ENCODE data around the gene ARHGEF9.

Gene ARHGEF9

GRCh38 chrX:63765712-63766111, 19.3 kb downstream of the ARHGEF9 start:
- Histone ChIP-seq H3K9me3 (ENCODE audit: insufficient read depth, low read depth, low read length) (peaks cover 10% of the 10 kb centered on the region; the same call in 1 of the 2 replicates), H3K9ac (ENCODE audit: low read depth, low read length) (no peak overlapping the region), H3K4me3 (ENCODE audit: low read length) (no peak overlapping the region), H3K27ac (ENCODE audit: low read length) (no peak overlapping the region), H3K27me3 (ENCODE audit: insufficient read depth, low read length) (no peaks in the 10 kb centered on the region), H3K36me3 (ENCODE audit: insufficient read depth, low read depth, low read length) (no peaks in the 10 kb centered on the region; the same call in 1 of the 2 replicates), H3K4me1 (ENCODE audit: insufficient read depth, low read length) (peaks cover 4% of the 10 kb centered on the region; the same call in 1 of the 2 replicates)

GRCh38 chrX:63764946-63765345, 20.1 kb downstream of the ARHGEF9 start:
- no peak overlapping the region for H3K4me3 ChIP-seq (ENCODE audit: low read length)

GRCh38 chrX:63761639-63762038, 23.4 kb downstream of the ARHGEF9 start:
- H3K27me3 ChIP-seq (ENCODE audit: insufficient read depth, low read length), result no peaks in the 10 kb centered on the region
- peaks cover 4% of the 10 kb centered on the region; the same call in 1 of the 2 replicates for H3K4me1 ChIP-seq (ENCODE audit: insufficient read depth, low read length)
- no peaks in the 10 kb centered on the region for H3K9me3 ChIP-seq (ENCODE audit: insufficient read depth, low read depth, low read length)
- H3K27ac ChIP-seq (ENCODE audit: low read length), result no peak overlapping the region
- no peak overlapping the region for H3K4me3 ChIP-seq (ENCODE audit: low read length)
- H3K9ac ChIP-seq (ENCODE audit: low read depth, low read length), result no peak overlapping the region
- no peaks in the 10 kb centered on the region for H3K36me3 ChIP-seq (ENCODE audit: insufficient read depth, low read depth, low read length)

More at GRCh38 chrX:63764946-63765345, 20.1 kb downstream of the ARHGEF9 start:
- H3K4me1 ChIP-seq (ENCODE audit: insufficient read depth, low read length), result peaks cover 4% of the 10 kb centered on the region; the same call in 1 of the 2 replicates
- no peaks in the 10 kb centered on the region; the same call in 1 of the 2 replicates for H3K36me3 ChIP-seq (ENCODE audit: insufficient read depth, low read depth, low read length)
- H3K9me3 ChIP-seq (ENCODE audit: insufficient read depth, low read depth, low read length), result peaks cover 10% of the 10 kb centered on the region; the same call in 1 of the 2 replicates
- H3K27ac ChIP-seq (ENCODE audit: low read length), result no peak overlapping the region
- no peaks in the 10 kb centered on the region for H3K27me3 ChIP-seq (ENCODE audit: insufficient read depth, low read length)
- no peak overlapping the region for H3K9ac ChIP-seq (ENCODE audit: low read depth, low read length)

- Histone ChIP-seq H3K4me3 (ENCODE audit: low read length) (no peak overlapping the region), H3K9me3 (ENCODE audit: insufficient read depth, low read depth, low read length) (no peaks in the 10 kb centered on the region), H3K4me1 (ENCODE audit: insufficient read depth, low read length) (peaks cover 8% of the 10 kb centered on the region; the same call in 1 of the 2 replicates), H3K36me3 (ENCODE audit: insufficient read depth, low read depth, low read length) (no peaks in the 10 kb centered on the region), H3K27me3 (ENCODE audit: insufficient read depth, low read length) (no peaks in the 10 kb centered on the region), H3K9ac (ENCODE audit: low read depth, low read length) (no peak overlapping the region), H3K27ac (ENCODE audit: low read length) (no peak overlapping the region)
These were observed 27.0 kb downstream of the ARHGEF9 start for GRCh38 chrX:63758011-63758410.

GRCh38 chrX:63755892-63756291, 29.1 kb downstream of the ARHGEF9 start:
- Histone ChIP-seq H3K36me3 (ENCODE audit: insufficient read depth, low read depth, low read length) (no peaks in the 10 kb centered on the region), H3K27me3 (ENCODE audit: insufficient read depth, low read length) (no peaks in the 10 kb centered on the region), H3K27ac (ENCODE audit: low read length) (peak overlapping the region; percentile 40), H3K9me3 (ENCODE audit: insufficient read depth, low read depth, low read length) (no peaks in the 10 kb centered on the region), H3K9ac (ENCODE audit: low read depth, low read length) (peak overlapping the region; percentile 63; the same call in 1 of the 2 replicates), H3K4me3 (ENCODE audit: low read length) (peak overlapping the region; percentile 55), H3K4me1 (ENCODE audit: insufficient read depth, low read length) (peaks cover 20% of the 10 kb centered on the region; the same call in 1 of the 2 replicates)

- peak overlapping the region; percentile 40 for H3K27ac ChIP-seq (ENCODE audit: low read length)
- no peaks in the 10 kb centered on the region for H3K27me3 ChIP-seq (ENCODE audit: insufficient read depth, low read length)
- no peaks in the 10 kb centered on the region for H3K9me3 ChIP-seq (ENCODE audit: insufficient read depth, low read depth, low read length)
- peak overlapping the region; percentile 88 for H3K4me3 ChIP-seq (ENCODE audit: low read length)
- H3K36me3 ChIP-seq (ENCODE audit: insufficient read depth, low read depth, low read length), result no peaks in the 10 kb centered on the region
- H3K4me1 ChIP-seq (ENCODE audit: insufficient read depth, low read length), result peaks cover 23% of the 10 kb centered on the region; the same call in 1 of the 2 replicates
- peak overlapping the region; percentile 85 for H3K9ac ChIP-seq (ENCODE audit: low read depth, low read length)
These were observed 30.0 kb downstream of the ARHGEF9 start for GRCh38 chrX:63754860-63755579.

- peak overlapping the region; percentile 85 for H3K9ac ChIP-seq (ENCODE audit: low read depth, low read length)
- peak overlapping the region; percentile 88 for H3K4me3 ChIP-seq (ENCODE audit: low read length)
- peaks cover 23% of the 10 kb centered on the region; the same call in 1 of the 2 replicates for H3K4me1 ChIP-seq (ENCODE audit: insufficient read depth, low read length)
- H3K9me3 ChIP-seq (ENCODE audit: insufficient read depth, low read depth, low read length), result no peaks in the 10 kb centered on the region
- no peak overlapping the region for H3K27ac ChIP-seq (ENCODE audit: low read length)
- H3K27me3 ChIP-seq (ENCODE audit: insufficient read depth, low read length), result no peaks in the 10 kb centered on the region
- H3K36me3 ChIP-seq (ENCODE audit: insufficient read depth, low read depth, low read length), result no peaks in the 10 kb centered on the region
These were observed 30.7 kb downstream of the ARHGEF9 start for GRCh38 chrX:63754136-63754859.

- Histone ChIP-seq H3K4me3 (ENCODE audit: low read length) (peak overlapping the region; percentile 22), H3K27ac (ENCODE audit: low read length) (no peak overlapping the region), H3K9me3 (ENCODE audit: insufficient read depth, low read depth, low read length) (no peaks in the 10 kb centered on the region), H3K4me1 (ENCODE audit: insufficient read depth, low read length) (peaks cover 23% of the 10 kb centered on the region; the same call in 1 of the 2 replicates), H3K36me3 (ENCODE audit: insufficient read depth, low read depth, low read length) (no peaks in the 10 kb centered on the region), H3K9ac (ENCODE audit: low read depth, low read length) (no peak overlapping the region), H3K27me3 (ENCODE audit: insufficient read depth, low read length) (no peaks in the 10 kb centered on the region)
These were observed 33.5 kb downstream of the ARHGEF9 start for GRCh38 chrX:63751481-63751880.

GRCh38 chrX:63750811-63751210, 34.2 kb downstream of the ARHGEF9 start:
- Histone ChIP-seq H3K4me1 (ENCODE audit: insufficient read depth, low read length) (peaks cover 23% of the 10 kb centered on the region; the same call in 1 of the 2 replicates), H3K9me3 (ENCODE audit: insufficient read depth, low read depth, low read length) (no peaks in the 10 kb centered on the region), H3K4me3 (ENCODE audit: low read length) (peak overlapping the region; percentile 22; the same call in 1 of the 2 replicates), H3K27ac (ENCODE audit: low read length) (no peak overlapping the region), H3K27me3 (ENCODE audit: insufficient read depth, low read length) (no peaks in the 10 kb centered on the region), H3K9ac (ENCODE audit: low read depth, low read length) (no peak overlapping the region), H3K36me3 (ENCODE audit: insufficient read depth, low read depth, low read length) (no peaks in the 10 kb centered on the region)

- H3K27ac ChIP-seq (ENCODE audit: low read length), result no peak overlapping the region
- no peaks in the 10 kb centered on the region for H3K27me3 ChIP-seq (ENCODE audit: insufficient read depth, low read length)
- H3K9me3 ChIP-seq (ENCODE audit: insufficient read depth, low read depth, low read length), result no peaks in the 10 kb centered on the region
- H3K4me1 ChIP-seq (ENCODE audit: insufficient read depth, low read length), result peaks cover 16% of the 10 kb centered on the region; the same call in 1 of the 2 replicates
- H3K36me3 ChIP-seq (ENCODE audit: insufficient read depth, low read depth, low read length), result no peaks in the 10 kb centered on the region
- no peak overlapping the region for H3K9ac ChIP-seq (ENCODE audit: low read depth, low read length)
- H3K4me3 ChIP-seq (ENCODE audit: low read length), result no peak overlapping the region
These were observed 37.7 kb downstream of the ARHGEF9 start for GRCh38 chrX:63747331-63747730.

GRCh38 chrX:63746715-63747114, 38.3 kb downstream of the ARHGEF9 start:
- Histone ChIP-seq H3K4me1 (ENCODE audit: insufficient read depth, low read length) (peaks cover 10% of the 10 kb centered on the region; the same call in 1 of the 2 replicates), H3K9ac (ENCODE audit: low read depth, low read length) (no peak overlapping the region), H3K9me3 (ENCODE audit: insufficient read depth, low read depth, low read length) (no peaks in the 10 kb centered on the region), H3K36me3 (ENCODE audit: insufficient read depth, low read depth, low read length) (no peaks in the 10 kb centered on the region), H3K27ac (ENCODE audit: low read length) (no peak overlapping the region), H3K27me3 (ENCODE audit: insufficient read depth, low read length) (no peaks in the 10 kb centered on the region), H3K4me3 (ENCODE audit: low read length) (no peak overlapping the region)

All from iPS-20b (cell line).